ENCODE measurements around the gene FAM170B. TPM values are rescaled to one million over a fixed set of nuclear protein-coding genes. Genes with fewer than 3 reads are reported as not detected.

FAM170B gene
- not detected for total RNA-seq

DNA sequence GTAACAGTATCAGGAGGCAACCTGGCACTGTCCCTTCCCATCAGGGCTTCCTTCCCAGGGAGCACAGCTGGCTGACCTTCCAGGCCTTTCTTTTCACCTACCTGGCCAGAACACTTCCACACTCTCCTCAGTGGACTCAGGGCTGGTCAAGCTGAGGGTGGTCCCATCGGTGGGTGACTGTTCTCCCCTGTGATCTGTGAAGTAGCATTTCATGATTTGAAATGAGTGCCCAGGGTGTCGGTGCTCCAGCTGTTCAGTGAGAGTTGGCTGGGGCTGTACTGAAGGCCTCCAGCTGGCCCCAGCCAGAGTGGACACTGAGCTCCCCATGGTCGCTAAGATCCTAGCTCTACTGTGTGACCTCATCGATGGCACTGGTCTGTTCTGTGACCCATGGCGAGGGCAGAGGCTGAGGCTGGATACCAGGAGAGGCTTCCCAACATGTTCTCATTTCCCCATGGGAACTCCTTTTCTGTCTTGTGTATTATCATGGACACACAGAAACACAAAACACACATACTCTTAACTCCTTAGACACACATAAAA is at the start of gene FAM170B:
Gene FAM170B (minus strand): TSS at position 316 of the 543 bp plus-strand sequence. CDS start 103 bp downstream, at position 213.
- Histone ChIP-seq H3K9me3 (no peaks in the 10 kb centered on the region), H3K4me3 (replicated peaks in 1 of 3) (no peak within 1 kb of the TSS), H3K4me1 (peaks cover 5 to 12% of the 10 kb centered on the region in 2 donors), H3K36me3 (no peaks in the 10 kb centered on the region), H3K27ac (no peak within 1 kb of the TSS), H3K27me3 (no peaks in the 10 kb centered on the region)
- TF ChIP-seq POLR2A (IDR thresholded peaks at IDR 0.05), result no peak
- TF ChIP-seq, protein P1, sequence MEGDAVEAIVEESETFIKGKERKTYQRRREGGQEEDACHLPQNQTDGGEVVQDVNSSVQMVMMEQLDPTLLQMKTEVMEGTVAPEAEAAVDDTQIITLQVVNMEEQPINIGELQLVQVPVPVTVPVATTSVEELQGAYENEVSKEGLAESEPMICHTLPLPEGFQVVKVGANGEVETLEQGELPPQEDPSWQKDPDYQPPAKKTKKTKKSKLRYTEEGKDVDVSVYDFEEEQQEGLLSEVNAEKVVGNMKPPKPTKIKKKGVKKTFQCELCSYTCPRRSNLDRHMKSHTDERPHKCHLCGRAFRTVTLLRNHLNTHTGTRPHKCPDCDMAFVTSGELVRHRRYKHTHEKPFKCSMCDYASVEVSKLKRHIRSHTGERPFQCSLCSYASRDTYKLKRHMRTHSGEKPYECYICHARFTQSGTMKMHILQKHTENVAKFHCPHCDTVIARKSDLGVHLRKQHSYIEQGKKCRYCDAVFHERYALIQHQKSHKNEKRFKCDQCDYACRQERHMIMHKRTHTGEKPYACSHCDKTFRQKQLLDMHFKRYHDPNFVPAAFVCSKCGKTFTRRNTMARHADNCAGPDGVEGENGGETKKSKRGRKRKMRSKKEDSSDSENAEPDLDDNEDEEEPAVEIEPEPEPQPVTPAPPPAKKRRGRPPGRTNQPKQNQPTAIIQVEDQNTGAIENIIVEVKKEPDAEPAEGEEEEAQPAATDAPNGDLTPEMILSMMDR (IDR thresholded peaks at IDR 0.05), result no peak
- intact Hi-C loops (cut with DNase I), result no loop called here
- no peak for DNase-seq
- WGBS, 2 donors, result 83 to 86% methylated on average over 5 of the region's 5 CpGs

DNA sequence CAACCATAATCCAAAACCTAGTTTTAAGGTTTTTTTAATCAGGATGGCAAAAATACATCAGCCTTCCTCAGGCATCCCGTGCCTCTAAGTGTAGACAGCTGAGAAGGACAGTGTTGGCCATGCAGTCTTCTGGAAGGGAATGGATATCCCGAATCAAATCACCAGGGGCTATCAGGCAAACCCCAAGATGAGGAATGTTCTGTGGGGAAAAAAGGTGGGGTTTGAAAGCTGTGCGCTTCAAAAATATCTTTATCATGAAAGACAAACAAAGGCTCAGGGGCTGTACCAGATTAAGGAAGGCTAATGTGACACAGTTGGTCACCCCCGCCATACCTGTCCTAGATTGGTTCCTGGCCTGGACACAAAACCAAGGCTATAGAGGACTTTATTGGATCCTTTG is 49.0 kb upstream of the FAM170B start:
- WGBS, 2 donors, result 92 to 95% methylated on average over 4 of the region's 4 CpGs
- intact Hi-C loops (cut with DNase I), result no loop called here

DNA sequence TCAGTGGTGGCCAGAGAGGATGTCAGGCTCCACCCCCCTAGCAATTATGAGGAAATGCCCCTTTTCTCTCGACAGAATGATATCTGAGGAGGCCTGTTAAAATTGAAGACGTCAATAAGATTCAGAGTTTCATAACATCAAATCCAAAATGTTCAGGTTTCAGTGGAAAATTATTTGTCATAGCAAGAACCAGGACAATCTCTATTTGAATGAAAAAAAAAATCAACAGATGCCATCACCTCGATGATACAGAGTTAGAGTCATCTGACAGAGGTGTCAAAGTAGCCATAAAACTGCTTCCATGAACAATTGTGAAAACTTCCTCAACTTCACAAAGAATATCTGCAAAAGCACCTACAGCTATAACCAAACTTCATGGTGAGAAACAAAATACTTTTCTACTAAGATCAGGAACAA is 46.6 kb upstream of the FAM170B start:
- Histone ChIP-seq H3K27me3 (no peaks in the 10 kb centered on the region), H3K36me3 (no peaks in the 10 kb centered on the region), H3K9me3 (no peaks in the 10 kb centered on the region), H3K4me3 (replicated peaks in 1 of 3) (no peak overlapping the region), H3K4me1 (peaks cover 0 to 11% of the 10 kb centered on the region in 2 donors), H3K27ac (no peak overlapping the region)
- TF ChIP-seq, protein P1 (IDR thresholded peaks at IDR 0.05), result no peak
- no peak for TF ChIP-seq POLR2A (IDR thresholded peaks at IDR 0.05)
- DNase-seq, result no peak
- WGBS, 2 donors, result 48 to 67% methylated on average over 3 of the region's 3 CpGs
- intact Hi-C loops (cut with DNase I), result no loop called here

More for the DNA sequence above, 49.0 kb upstream of the FAM170B start:
- Histone ChIP-seq H3K9me3 (no peaks in the 10 kb centered on the region), H3K27me3 (no peaks in the 10 kb centered on the region), H3K4me1 (peaks cover 0 to 1% of the 10 kb centered on the region in 2 donors), H3K36me3 (no peaks in the 10 kb centered on the region), H3K27ac (no peak overlapping the region), H3K4me3 (replicated peaks in 1 of 3) (no peak overlapping the region)
- DNase-seq, result no peak
- no peak for TF ChIP-seq POLR2A (IDR thresholded peaks at IDR 0.05)
- TF ChIP-seq, protein P1 (IDR thresholded peaks at IDR 0.05), result no peak

GRCh38 chr10:49179699-49180443 is 46.0 kb upstream of the FAM170B start:
- H3K36me3 ChIP-seq, result no peaks in the 10 kb centered on the region
- 72 to 75% methylated on average over 8 of the region's 10 CpGs for WGBS, 2 donors
- H3K27ac ChIP-seq, result no peak overlapping the region
- intact Hi-C loops (cut with DNase I), result no loop called here
- no peaks in the 10 kb centered on the region for H3K9me3 ChIP-seq
- no peak overlapping the region for H3K4me3 ChIP-seq (replicated peaks in 1 of 3)
- no peaks in the 10 kb centered on the region for H3K27me3 ChIP-seq
- no peak for TF ChIP-seq POLR2A (IDR thresholded peaks at IDR 0.05)
- TF ChIP-seq, protein P1 (IDR thresholded peaks at IDR 0.05), result no peak
- no peak for DNase-seq
- peaks cover 0 to 11% of the 10 kb centered on the region in 2 donors for H3K4me1 ChIP-seq
